Panc1 (cell line): ENCODE measurements around the gene UTP3.

ENCODE experiments used
- SIN3A ChIP-seq: IDR thresholded peaks from 2 replicates; pipeline ENCODE4 v1.6.1; 2012; ENCODE audit warnings: low read depth, mild to moderate bottlenecking, low read length, moderate library complexity, borderline replicate concordance; ENCODE audit not compliant: insufficient read depth
- TF ChIP-seq, protein P1 (sequence below): fragments of 450-650 bp; IDR thresholded peaks from 2 replicates; pipeline ENCODE4 v1.5.1; 2017; ENCODE audit warnings: mild to moderate bottlenecking

- TF ChIP-seq, protein P1, sequence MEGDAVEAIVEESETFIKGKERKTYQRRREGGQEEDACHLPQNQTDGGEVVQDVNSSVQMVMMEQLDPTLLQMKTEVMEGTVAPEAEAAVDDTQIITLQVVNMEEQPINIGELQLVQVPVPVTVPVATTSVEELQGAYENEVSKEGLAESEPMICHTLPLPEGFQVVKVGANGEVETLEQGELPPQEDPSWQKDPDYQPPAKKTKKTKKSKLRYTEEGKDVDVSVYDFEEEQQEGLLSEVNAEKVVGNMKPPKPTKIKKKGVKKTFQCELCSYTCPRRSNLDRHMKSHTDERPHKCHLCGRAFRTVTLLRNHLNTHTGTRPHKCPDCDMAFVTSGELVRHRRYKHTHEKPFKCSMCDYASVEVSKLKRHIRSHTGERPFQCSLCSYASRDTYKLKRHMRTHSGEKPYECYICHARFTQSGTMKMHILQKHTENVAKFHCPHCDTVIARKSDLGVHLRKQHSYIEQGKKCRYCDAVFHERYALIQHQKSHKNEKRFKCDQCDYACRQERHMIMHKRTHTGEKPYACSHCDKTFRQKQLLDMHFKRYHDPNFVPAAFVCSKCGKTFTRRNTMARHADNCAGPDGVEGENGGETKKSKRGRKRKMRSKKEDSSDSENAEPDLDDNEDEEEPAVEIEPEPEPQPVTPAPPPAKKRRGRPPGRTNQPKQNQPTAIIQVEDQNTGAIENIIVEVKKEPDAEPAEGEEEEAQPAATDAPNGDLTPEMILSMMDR = no peak
- TF ChIP-seq SIN3A = no peak
Observed at GRCh38 chr4:70722199-70722791, 34.0 kb downstream of the UTP3 start.
